ENCODE data around the gene SERPINA12.

SERPINA12 gene

GRCh38 chr14:94509356-94509755, at the start of gene SERPINA12:
TSS of gene SERPINA12 (minus strand) at chr14:94509469. CDS start at chr14:94498397, 11,072 bp downstream.
- no peak for DNase-seq

DNA sequence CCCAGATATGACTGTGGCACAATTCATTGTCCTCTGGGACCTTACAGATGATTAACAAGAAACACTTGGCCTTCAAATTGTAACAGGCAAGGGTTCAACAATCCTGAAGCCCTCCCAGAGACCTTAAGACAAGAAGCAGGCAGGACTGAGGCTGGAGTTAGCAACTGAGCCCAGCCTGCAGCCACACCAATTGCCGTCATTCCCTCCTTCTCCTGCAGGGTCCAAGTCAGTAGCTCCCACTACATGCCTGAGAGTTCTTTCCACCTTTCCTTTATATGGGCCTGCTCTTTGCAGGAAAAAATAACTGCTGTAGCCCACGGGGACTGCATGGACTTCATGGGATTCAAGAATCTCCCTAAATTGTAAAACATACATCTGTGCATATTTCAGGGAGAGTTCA, 49.6 kb upstream of the SERPINA12 start:
- no peak for DNase-seq

- DNase-seq, result no peak
Measured at GRCh38 chr14:94557327-94557726, 48.1 kb upstream of the SERPINA12 start.

DNA sequence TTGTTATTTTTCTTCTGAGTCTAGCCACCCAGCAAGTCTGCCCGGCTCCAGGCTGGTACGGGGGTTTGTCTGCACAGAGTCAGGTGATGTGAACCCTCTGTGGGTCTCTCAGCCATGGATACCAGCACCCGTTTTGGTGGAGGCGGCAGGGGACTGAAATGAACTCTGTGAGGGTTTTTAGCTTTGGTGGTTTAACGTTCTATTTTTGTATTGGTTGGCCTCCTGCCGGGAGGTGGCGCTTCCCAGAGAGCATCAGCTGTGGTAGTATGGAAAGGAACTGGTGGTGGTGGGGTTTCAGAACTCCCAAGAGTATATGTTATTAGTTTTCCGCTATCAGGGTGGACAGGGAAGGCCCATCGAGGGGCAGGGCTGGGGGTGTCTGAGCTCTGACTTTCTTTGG, 46.7 kb upstream of the SERPINA12 start:
- no peak for DNase-seq

- DNase-seq, result no peak
Measured at GRCh38 chr14:94550041-94550440, 40.8 kb upstream of the SERPINA12 start.

GRCh38 chr14:94548999-94549985, 40.0 kb upstream of the SERPINA12 start:
- peak; percentile 71 for DNase-seq

- DNase-seq, result no peak
Measured at GRCh38 chr14:94548131-94548998, 39.1 kb upstream of the SERPINA12 start.

GRCh38 chr14:94547726-94548125, 38.5 kb upstream of the SERPINA12 start:
- DNase-seq, result no peak

GRCh38 chr14:94547151-94547680, 37.9 kb upstream of the SERPINA12 start:
- no peak for DNase-seq

DNA sequence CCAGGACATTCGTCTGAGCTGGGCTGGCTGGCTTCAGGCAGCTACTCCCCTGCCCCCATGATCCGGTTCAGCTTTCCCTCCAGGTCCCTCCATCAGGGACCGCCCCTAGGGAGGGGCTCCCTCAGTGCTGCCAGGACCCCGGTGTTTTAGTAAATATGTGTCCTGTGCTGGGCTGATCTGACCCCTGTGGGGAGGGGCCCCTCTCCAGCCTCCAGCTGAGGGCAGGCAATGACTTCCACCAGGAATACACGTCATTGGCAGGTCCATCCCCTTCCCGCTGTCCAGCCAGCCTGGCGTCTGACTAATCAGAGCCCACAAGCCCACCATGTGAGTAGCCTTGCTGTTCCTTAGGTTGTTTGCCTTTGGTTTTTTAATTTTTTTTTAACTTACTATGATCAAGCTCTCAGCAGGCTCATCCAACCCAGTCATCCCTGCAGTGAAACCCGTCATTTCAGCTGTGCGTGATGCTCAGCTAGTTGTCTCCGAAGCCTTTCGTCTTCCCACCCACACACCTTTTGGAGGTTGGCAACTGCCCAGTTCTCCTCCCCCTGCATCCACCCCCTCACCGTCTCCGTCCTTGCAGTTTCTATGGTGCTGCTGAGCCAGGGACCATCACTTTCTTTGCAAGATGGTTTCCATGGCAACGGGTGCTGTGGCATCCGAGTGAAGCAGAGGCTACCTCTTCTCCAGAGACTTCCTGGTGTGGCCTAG, 36.0 kb upstream of the SERPINA12 start:
- no peak for DNase-seq

DNA sequence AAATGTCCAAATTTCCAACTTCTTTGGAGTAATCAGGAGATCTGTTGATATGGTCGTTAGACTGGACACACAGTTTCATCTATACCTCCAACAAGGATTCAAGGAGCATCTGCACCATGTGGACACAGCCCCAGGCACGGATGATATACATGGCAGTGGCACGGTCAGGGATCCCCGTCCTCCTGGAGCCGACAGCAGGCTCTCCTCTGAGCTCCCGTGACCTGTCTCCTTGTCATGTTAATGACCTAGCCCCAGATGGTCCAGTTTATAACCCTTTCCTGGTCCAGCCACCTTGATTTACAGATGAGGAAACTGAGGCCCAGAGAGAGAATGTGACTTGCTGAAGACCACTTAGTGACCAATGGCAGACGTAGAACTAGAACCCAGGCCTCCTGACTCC, 35.5 kb upstream of the SERPINA12 start:
- no peak for DNase-seq

DNA sequence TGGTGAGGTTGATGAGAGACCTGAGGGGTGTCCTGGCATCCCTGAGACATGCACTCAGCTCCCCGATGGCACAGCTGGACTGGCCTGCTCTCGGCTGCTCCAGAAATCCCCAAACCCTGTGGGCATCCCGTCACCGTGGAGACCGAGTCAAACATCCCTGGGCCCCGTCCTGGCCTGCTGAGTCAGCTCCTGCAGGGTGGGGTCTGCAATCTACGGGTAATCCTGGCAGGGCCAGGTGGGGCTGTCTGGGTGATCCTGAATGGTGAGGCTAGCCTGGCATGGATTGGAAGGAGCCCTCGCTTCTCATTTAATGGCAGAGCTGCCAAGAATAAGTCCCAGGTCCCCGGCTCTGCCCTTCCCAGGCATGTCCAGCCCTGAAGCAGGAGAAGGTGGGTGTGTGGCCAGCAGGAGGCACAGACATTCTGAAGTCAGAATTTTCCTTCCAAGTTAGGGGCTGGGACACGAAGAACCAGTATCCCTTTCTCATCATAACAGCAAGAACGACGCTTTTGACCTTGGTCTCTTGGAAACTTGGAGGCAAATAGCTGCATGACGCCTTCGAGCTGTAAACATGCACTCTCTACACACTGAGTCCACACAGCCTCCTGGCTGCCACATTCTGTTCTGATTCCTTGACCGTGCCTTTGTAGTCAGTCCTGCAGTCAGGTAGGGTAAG, 34.3 kb upstream of the SERPINA12 start:
- DNase-seq, result no peak

DNA sequence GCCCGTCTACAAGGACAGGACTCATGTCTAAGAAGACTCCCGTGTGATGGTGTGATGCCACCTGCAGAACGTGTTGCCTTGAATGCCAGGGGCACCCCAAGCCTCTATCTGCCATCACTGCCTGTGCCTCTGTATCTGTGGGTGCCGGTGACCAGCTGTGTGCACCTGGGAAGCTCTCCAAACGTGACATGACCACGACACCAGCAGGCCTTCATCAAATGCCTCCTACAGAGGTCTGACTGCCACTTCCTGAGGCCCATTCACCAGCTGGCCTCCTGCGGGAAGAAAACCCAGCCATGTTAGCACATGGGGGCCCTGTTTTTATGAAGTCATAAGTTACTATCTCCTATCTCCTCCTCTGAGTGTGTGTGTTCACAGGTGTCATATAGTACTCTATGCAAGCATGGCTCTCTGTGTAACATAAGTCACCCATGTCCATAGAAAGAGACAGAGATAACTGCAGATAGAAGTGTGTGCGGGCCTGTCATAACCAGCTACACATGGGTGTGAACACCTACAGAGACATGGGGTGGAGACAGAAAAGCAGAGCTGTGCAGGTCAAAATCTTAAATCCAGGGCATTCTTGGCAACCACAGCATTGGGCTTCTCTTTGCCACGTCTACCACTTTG, 33.7 kb upstream of the SERPINA12 start:
- DNase-seq, result no peak

DNA sequence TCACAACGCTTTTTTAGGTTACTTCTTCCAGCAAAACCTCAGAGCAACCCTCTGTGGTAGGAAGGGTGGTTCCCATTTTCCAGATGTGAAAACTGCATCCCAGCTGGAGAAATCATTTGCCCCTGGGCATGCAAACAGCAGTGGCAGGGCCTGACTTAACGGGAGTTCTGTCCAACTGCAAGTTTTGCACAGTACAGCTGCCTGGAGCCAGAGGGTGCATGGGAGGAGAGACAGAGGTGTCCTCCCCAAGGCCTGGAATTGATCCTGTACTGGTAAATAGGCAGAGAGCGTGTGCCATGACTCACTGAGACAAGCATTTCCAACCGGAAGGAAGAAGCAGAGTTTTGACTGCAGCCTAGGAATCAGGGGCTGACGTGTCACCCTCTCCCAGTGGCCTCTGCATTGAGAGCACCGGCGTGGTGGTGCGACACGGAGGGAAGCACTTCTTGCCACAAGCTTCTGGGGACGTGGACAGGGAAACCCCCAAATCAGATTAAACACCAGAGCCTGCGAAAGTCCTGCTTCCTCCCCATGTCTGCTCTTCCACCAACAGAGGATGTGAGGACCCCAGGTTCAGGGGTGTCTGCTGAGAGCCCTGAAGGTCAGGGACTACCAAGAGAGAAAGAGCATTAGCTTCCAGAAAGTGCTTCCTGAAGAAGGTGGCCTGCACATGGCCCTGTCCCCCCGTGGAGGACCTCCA, 33.0 kb upstream of the SERPINA12 start:
- DNase-seq, result no peak

DNA sequence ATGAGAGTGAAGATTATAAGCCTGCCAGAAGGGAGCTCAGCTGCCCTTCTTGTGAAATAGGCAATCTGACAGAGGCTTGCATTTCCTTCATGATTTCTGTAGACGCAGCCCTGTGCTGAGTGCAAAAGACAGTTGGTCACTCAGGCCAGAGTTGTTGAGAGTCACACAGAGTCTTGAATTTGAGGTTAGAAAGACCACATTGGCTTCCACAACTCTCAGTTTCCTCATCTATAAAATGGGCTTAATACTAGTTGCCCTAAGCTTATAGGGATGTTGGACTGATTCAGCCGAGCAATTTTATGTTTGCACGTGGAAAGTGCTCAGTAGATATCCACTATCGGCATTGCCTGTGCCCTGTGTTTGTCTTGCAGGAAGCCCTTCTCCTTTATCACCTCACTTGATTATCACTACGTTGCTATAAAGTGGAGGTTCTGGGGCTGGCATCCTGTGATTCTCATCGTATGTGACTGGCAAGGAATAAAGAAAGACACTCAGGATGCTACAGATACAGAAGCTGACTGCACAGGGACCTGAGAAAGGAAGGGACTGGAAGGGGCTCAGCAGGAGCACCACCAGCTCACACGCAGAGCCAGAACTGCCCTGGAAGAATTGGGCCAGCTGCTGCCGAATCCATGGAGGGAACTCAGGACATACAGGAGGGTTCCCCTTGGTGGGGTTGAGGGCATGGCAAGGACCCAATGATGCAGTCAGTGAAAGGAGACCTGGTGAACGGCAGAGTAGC, 32.1 kb upstream of the SERPINA12 start:
- DNase-seq, result no peak

- no peak for DNase-seq
Measured at GRCh38 chr14:94540031-94540794, 30.9 kb upstream of the SERPINA12 start.

DNA sequence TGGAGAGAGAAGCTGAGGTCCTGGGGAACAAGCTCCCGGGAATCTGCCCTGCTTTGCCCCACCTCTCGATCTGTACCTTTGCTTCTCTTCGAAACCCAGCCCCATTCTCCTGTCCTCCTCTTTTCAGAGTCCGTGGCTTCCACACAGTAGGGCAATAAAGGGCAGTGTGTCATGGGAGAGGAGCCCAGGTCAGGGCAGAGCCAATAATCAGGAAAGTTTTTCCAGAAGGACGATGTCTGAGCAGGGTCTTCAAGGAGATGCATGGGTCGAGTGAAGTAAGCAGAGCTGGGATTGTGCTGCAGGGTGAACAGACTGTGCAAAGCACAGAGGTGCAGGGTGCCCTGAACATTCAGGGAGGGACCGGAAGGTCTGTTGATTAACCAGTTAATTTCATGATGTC, 29.9 kb upstream of the SERPINA12 start:
- DNase-seq, result no peak

GRCh38 chr14:94538070-94538740, 28.9 kb upstream of the SERPINA12 start:
- no peak for DNase-seq

DNA sequence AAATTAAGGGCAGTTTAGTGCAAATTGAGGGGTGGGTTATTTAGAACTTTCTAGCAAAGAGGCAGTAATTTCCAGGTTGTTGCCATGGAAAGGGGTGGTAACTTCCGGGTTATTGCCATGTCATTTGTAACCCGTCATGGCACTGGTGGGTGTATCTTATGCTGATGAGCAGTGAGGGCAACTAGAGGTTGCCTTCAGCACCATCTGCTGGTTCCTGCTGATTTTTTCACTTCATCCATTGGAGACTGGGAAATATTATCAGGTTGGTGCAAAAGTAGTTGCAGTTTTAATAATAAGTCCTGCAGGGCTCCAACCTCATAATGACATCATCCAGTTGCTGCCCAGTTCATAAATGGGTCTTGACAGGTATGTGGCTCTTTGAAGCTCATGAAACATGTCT, 27.6 kb upstream of the SERPINA12 start:
- no peak for DNase-seq

Measured in activated CD4-positive, CD25-positive, alpha-beta regulatory T cell treated with anti-CD3 and anti-CD28 coated beads, Interleukin-2, amount 50 U/mL, for 72 hours (primary cell).